Lower leg skin (tissue), 4 donors: ENCODE data around the gene AMOTL2. TPM values are rescaled to one million over a fixed set of nuclear protein-coding genes. Genes with fewer than 3 reads are reported as not detected.

Experiments used
- DNase-seq, 2 donors: peaks; one replicate each; pipeline ENCODE4 v3.0.0-alpha.2; 2019; ENCODE audit warnings: low spot score in 2 of 2
- H3K4me3 ChIP-seq: fragments of 200-600 bp; sonication (generic); 2 replicates; pipeline ENCODE4 v1.5.1; 2017; ENCODE audit warnings: mild to moderate bottlenecking, low read depth; ENCODE audit not compliant: poor library complexity, severe bottlenecking
- POLR2A ChIP-seq, 2 donors: fragments of 450-650 bp; IDR thresholded peaks; one replicate each; pipeline ENCODE4 v1.6.1; 2016 to 2017; ENCODE audit warnings: antibody characterized with exemption in 2 of 2, mild to moderate bottlenecking in 1 of 2, moderate library complexity in 1 of 2
- WGBS, 2 donors: methylation state at CpG; one replicate each; pipeline ENCODE4 v1.1.5; 2018; 5-methylcytosine and 5-hydroxymethylcytosine counted together
- intact Hi-C: fragments of 100-400 bp; cut with DNase I; formaldehyde crosslinking; loops from one replicate; pipeline ENCODE4 v1.15.0; 2023; ENCODE audit warnings: low total_unique reads
- total RNA-seq, 4 donors: library from RNA; depleted of rRNA; stranded (reverse); fragments of >200 nt; gene quantifications; one replicate each; pipeline ENCODE4 v1.1.0, GENCODE V29; 2016
- TF ChIP-seq, protein P1 (sequence below), 3 donors: fragments of 450-650 bp; IDR thresholded peaks; one replicate each; pipeline ENCODE4 v1.5.1; 2016; ENCODE audit warnings: antibody characterized with exemption in 3 of 3, mild to moderate bottlenecking in 3 of 3, moderate library complexity in 2 of 3

AMOTL2 gene
- total RNA-seq, 4 donors from 2014 or later = 97.1 to 151 (median 120) TPM

DNA sequence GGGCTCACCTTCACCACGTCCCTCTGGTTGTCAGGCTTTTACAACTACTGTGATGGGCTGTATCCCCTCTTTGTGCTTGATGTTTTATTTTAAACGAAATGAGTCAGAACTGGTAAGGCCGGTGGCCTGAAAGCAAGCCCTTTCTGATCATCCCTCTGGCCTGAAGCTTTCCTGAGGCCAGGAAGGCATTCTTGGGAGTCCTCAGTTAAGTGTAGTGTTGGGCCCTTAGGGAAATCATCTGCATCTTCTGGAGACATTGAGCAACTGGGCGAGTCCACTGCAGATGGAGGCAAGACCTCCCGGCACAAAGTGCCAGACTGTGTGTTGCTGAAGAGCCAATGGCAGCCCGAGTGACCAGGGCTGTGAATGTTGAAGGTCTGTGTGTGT lies 33.0 kb upstream of the AMOTL2 start:
- 58 to 62% methylated on average over 6 of the region's 6 CpGs for WGBS, 2 donors
- H3K4me3 ChIP-seq = no peak overlapping the region
- TF ChIP-seq POLR2A (IDR thresholded peaks at IDR 0.05) = no peak
- TF ChIP-seq, protein P1, sequence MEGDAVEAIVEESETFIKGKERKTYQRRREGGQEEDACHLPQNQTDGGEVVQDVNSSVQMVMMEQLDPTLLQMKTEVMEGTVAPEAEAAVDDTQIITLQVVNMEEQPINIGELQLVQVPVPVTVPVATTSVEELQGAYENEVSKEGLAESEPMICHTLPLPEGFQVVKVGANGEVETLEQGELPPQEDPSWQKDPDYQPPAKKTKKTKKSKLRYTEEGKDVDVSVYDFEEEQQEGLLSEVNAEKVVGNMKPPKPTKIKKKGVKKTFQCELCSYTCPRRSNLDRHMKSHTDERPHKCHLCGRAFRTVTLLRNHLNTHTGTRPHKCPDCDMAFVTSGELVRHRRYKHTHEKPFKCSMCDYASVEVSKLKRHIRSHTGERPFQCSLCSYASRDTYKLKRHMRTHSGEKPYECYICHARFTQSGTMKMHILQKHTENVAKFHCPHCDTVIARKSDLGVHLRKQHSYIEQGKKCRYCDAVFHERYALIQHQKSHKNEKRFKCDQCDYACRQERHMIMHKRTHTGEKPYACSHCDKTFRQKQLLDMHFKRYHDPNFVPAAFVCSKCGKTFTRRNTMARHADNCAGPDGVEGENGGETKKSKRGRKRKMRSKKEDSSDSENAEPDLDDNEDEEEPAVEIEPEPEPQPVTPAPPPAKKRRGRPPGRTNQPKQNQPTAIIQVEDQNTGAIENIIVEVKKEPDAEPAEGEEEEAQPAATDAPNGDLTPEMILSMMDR (IDR thresholded peaks at IDR 0.05) = no peak
- no peak for DNase-seq
- intact Hi-C loops = loop anchor here (10.0 kb wide), 1 partner anchor 48 kb away; no protein-coding TSS in a partner anchor

DNA sequence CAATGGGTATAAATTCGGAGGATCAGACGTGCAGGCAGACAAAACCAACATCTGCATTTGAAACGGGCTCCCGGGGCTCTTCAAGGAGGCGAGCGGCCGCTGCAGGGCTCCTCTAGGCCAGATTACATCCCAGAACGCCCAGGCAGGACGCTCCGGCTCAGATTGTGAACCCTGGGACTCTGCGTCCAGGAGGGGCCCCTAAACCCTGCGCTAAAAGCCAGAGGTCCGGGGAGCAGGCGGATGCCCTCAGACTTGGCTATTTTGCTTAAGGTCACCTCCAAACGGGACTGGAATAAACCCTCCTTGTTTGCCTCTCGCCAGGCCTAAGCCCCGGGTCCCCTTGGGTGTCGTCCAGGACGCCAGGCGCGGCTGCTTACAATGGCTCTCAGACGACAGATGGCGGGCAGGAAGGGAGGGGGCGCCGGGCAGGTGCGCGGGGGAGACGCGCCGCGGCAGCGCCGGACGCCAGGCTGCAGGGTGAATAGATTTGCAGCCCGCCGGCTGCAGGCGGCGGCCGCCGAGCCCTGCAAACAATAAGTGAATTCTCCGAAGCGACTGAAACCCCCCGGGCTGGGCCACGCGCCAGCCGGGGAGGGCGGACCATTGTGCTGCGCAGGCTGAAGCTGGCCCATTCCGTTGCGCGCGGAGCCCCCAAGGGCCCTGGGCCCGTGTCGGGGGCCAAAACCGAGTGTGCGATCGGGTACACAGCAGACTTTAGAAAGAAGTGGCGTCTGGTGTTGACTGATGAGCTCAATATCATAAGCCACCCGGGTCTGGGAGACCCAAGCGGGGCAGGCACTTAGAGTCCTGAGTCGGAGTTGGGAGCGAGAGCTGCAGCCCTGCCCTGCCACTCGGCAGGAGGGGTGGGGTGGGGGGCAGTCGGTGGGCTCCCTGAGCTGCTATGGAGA lies 32.3 kb upstream of the AMOTL2 start:
- intact Hi-C loops = loop anchor here (10.0 kb wide), 1 partner anchor 48 kb away; no protein-coding TSS in a partner anchor
- DNase-seq = peak in 1 of 2 donors; percentile 14
- no peak for TF ChIP-seq POLR2A (IDR thresholded peaks at IDR 0.05)
- TF ChIP-seq, protein P1 (IDR thresholded peaks at IDR 0.05) = no peak
- 8 to 9% methylated on average over 50 to 64 of the region's 64 CpGs for WGBS, 2 donors
- no peak overlapping the region for H3K4me3 ChIP-seq

DNA sequence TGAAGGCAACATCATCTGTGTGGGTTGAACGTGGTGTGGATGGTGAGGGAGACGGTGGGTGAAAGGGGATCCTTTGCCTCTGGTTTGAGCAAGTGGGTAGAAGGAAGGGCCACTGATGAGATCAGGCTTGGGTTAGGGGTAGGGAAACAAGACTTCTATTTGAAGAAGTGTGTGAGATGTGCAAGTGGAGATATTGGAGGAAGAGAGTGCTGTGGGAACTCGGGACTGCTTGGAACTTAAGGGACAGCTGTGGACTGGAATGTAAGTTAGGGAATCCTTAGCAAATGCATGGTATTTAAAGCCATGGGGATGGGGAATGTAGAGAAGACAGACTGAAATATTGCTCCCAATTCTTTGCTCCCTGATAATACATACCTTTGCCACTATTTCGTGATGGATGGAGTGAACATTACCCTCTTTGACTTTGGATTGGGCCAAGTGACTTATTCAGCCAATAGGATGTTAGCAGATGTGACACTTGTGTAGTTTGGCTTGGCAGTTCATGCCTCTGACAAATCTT lies 30.2 kb upstream of the AMOTL2 start:
- 92 to 95% methylated on average over 4 of the region's 4 CpGs for WGBS, 2 donors
- TF ChIP-seq, protein P1 (IDR thresholded peaks at IDR 0.05) = no peak
- TF ChIP-seq POLR2A (IDR thresholded peaks at IDR 0.05) = no peak
- DNase-seq = no peak
- no peak overlapping the region for H3K4me3 ChIP-seq
- intact Hi-C loops = loop anchor here (10.0 kb wide), 1 partner anchor 50 kb away; no protein-coding TSS in a partner anchor

DNA sequence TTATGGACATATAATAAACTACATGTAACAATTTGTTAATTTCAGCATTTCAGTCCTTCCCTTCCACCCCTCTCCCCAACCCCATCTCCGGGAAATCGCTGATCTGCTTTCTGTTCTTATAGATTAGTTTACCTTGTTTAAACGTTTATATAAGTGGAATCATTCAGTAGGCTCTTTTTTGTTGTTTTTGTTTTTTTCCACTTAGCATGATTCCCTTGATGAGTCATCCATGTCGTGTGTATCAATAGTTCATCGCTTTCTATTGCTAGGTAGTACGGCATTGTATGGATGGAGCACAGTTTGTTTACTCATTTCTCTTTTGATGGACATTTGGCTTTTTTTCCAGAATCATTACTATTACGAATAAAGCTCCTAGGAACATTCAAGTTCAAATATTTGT lies 23.5 kb upstream of the AMOTL2 start:
- WGBS, 2 donors = 81 to 84% methylated on average over 7 of the region's 7 CpGs
- H3K4me3 ChIP-seq = no peak overlapping the region
- intact Hi-C loops = no loop called here
- TF ChIP-seq, protein P1 (IDR thresholded peaks at IDR 0.05) = no peak
- TF ChIP-seq POLR2A (IDR thresholded peaks at IDR 0.05) = no peak
- DNase-seq = no peak

DNA sequence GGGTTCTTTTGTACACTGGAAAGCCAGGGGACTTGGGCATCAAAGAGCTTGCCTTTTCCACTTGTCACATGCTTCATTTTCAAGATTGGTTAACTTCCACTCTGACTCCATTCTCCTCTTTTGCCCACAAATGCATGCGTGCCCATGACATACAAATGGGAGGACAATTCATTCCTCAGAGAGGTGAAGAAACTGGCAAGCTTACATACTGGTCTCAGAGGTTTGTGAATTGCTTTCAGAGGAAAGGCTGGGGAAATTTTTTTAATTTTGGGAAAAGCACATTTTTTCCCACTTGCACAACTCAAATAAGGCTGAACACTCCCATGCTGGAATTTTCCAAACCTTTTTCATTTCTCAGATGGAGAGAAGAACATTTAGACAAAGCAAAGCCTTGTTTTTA lies 20.9 kb upstream of the AMOTL2 start:
- no peak overlapping the region for H3K4me3 ChIP-seq
- intact Hi-C loops = no loop called here
- 70 to 73% methylated on average over 1 of the region's 1 CpG for WGBS, 2 donors
- no peak for DNase-seq
- TF ChIP-seq POLR2A (IDR thresholded peaks at IDR 0.05) = no peak
- TF ChIP-seq, protein P1 (IDR thresholded peaks at IDR 0.05) = no peak
